H1 (cell line): Measurements from ENCODE around the gene SSTR5. TPM values are rescaled to one million over a fixed set of nuclear protein-coding genes. Genes with fewer than 3 reads are reported as not detected.

Source experiments
- CTCF ChIA-PET: fragments of 300-600 bp; sonication (Branson Sonifier 250); formaldehyde crosslinking; loops from one replicate; lab custom pipeline; 2021; ENCODE audit not compliant: partially characterized antibody; lab: Charles Lee
- POLR2A ChIA-PET: fragments of 300-600 bp; sonication (Branson Sonifier 250); formaldehyde crosslinking; loops from one replicate; lab custom pipeline; 2021; ENCODE audit warnings: inconsistent platforms; ENCODE audit not compliant: partially characterized antibody; lab: Charles Lee
- DNase-seq, 2 experiments: peaks; one replicate each; pipeline versions ENCODE4 v3.0.0 to v3.0.0-alpha.2; 2010 to 2022; ENCODE audit warnings: low spot score in 2 of 2, low read depth in 1 of 2, mixed read lengths in 1 of 2
- FAIRE-seq: peaks from 2 replicates; lab custom pipeline; 2011; peaks lifted over from hg19 to GRCh38; lab: Jason Lieb, UNC
- H2AFZ ChIP-seq: 2 replicates; pipeline ENCODE4 v1.8.1; 2012; ENCODE audit warnings: low read length, inconsistent platforms
- H2AK5ac ChIP-seq: 2 replicates; pipeline ENCODE4 v1.6.1; 2013; ENCODE audit warnings: low read depth, low read length
- H2BK120ac ChIP-seq: replicated peaks from 2 replicates; pipeline ENCODE3; 2013; ENCODE audit warnings: low read depth, low read length, inconsistent platforms
- H2BK12ac ChIP-seq: 2 replicates; pipeline ENCODE4 v1.6.1; 2013; ENCODE audit warnings: low read depth, low read length
- H2BK15ac ChIP-seq: 2 replicates; pipeline ENCODE4 v1.6.1; 2013; ENCODE audit warnings: low read length
- H2BK20ac ChIP-seq: 2 replicates; pipeline ENCODE4 v1.6.1; 2013; ENCODE audit warnings: low read length
- H2BK5ac ChIP-seq: 2 replicates; pipeline ENCODE4 v1.6.1; 2013; ENCODE audit warnings: low read depth, low read length
- H3K14ac ChIP-seq: 2 replicates; pipeline ENCODE4 v1.6.1; 2013; ENCODE audit warnings: inconsistent platforms; ENCODE audit not compliant: insufficient read length
- H3K18ac ChIP-seq: 2 replicates; pipeline ENCODE4 v1.6.1; 2013; ENCODE audit warnings: low read length; ENCODE audit errors: extremely low read depth
- H3K23ac ChIP-seq: 2 replicates; pipeline ENCODE4 v1.6.1; 2013; ENCODE audit warnings: inconsistent platforms; ENCODE audit not compliant: insufficient read length
- H3K23me2 ChIP-seq: 2 replicates; pipeline ENCODE4 v1.6.1; 2013; ENCODE audit warnings: low read depth, low read length
- H3K27ac ChIP-seq: 2 replicates; pipeline ENCODE4 v1.6.1; 2011; ENCODE audit warnings: low read depth, low read length, inconsistent platforms
- H3K27me3 ChIP-seq, 4 experiments: replicated peaks in 1 of 4; 1 replicate in 1 of 4; 2 replicates in 3 of 4; pipeline versions ENCODE4 v1.6.1 to v1.8.1; 2011 to 2013; ENCODE audit warnings: low read length in 3 of 4, mild to moderate bottlenecking in 3 of 4, inconsistent platforms in 2 of 4, mixed read lengths in 2 of 4, moderate library complexity in 1 of 4; ENCODE audit not compliant: control insufficient read depth in 3 of 4, insufficient read depth in 3 of 4; ENCODE audit errors: extremely low read depth in 1 of 4
- H3K36me3 ChIP-seq, 4 experiments: 2 replicates each; pipeline versions ENCODE4 v1.6.1 to v1.8.1; 2011 to 2013; ENCODE audit warnings: mild to moderate bottlenecking in 4 of 4, low read length in 3 of 4, moderate library complexity in 2 of 4, control low read depth in 1 of 4, inconsistent platforms in 1 of 4; ENCODE audit not compliant: insufficient read depth in 4 of 4, control insufficient read depth in 2 of 4
- H3K4ac ChIP-seq: replicated peaks from 2 replicates; pipeline ENCODE3; 2013; ENCODE audit warnings: low read length, low read depth, mixed read lengths, inconsistent platforms; ENCODE audit not compliant: insufficient read length
- H3K4me1 ChIP-seq, 4 experiments: replicated peaks in 1 of 4; 1 replicate in 1 of 4; 2 replicates in 3 of 4; pipeline versions ENCODE4 v1.6.1 to v1.8.1; 2011 to 2013; ENCODE audit warnings: low read length in 3 of 4, inconsistent platforms in 2 of 4, mixed read lengths in 1 of 4; ENCODE audit not compliant: insufficient read depth in 4 of 4, control insufficient read depth in 3 of 4
- H3K4me2 ChIP-seq, 2 experiments: 2 replicates each; pipeline versions ENCODE4 v1.6.1 to v1.8.1; 2011 to 2013; ENCODE audit warnings: low read depth in 2 of 2, low read length in 2 of 2, control low read depth in 1 of 2, inconsistent platforms in 1 of 2, mild to moderate bottlenecking in 1 of 2; ENCODE audit not compliant: insufficient read depth in 1 of 2
- H3K4me3 ChIP-seq, 4 experiments: fragments of 200-600, 300-600 bp in 1 of 4; sonication (generic), shearing (Covaris generic), sonication (Bioruptor Twin) in 1 of 4; 2 replicates each; pipeline versions ENCODE4 v1.5.1 to v1.8.1; 2011 to 2016; ENCODE audit warnings: low read length in 4 of 4, low read depth in 3 of 4, control low read depth in 2 of 4, inconsistent platforms in 2 of 4, mild to moderate bottlenecking in 2 of 4, mixed read lengths in 1 of 4, moderate library complexity in 1 of 4; ENCODE audit not compliant: insufficient read depth in 2 of 4; ENCODE audit errors: extremely low read depth in 1 of 4
- H3K56ac ChIP-seq: replicated peaks from 2 replicates; pipeline ENCODE3; 2013; ENCODE audit warnings: low read depth, mild to moderate bottlenecking, mixed read lengths, low read length, inconsistent platforms; ENCODE audit not compliant: insufficient read length
- H3K79me1 ChIP-seq: 2 replicates; pipeline ENCODE4 v1.6.1; 2013; ENCODE audit warnings: low read depth, low read length, control low read depth
- H3K79me2 ChIP-seq, 2 experiments: 2 replicates each; pipeline versions ENCODE4 v1.6.1 to v1.8.1; 2012 to 2013; ENCODE audit warnings: low read length in 2 of 2, mild to moderate bottlenecking in 2 of 2, inconsistent platforms in 1 of 2; ENCODE audit not compliant: insufficient read depth in 2 of 2, control insufficient read depth in 1 of 2
- H3K9ac ChIP-seq, 4 experiments: replicated peaks in 1 of 4; 1 replicate in 1 of 4; 2 replicates in 3 of 4; pipeline versions ENCODE4 v1.6.1 to v1.8.1; 2011 to 2013; ENCODE audit warnings: low read depth in 3 of 4, low read length in 3 of 4, control low read depth in 2 of 4, mild to moderate bottlenecking in 2 of 4, moderate library complexity in 2 of 4, inconsistent platforms in 1 of 4; ENCODE audit errors: extremely low read depth in 1 of 4
- H3K9me3 ChIP-seq, 2 experiments: 2 replicates each; pipeline versions ENCODE4 v1.6.1 to v1.8.1; 2012 to 2013; ENCODE audit warnings: mild to moderate bottlenecking in 2 of 2, moderate library complexity in 2 of 2, control low read depth in 1 of 2, inconsistent platforms in 1 of 2, low read depth in 1 of 2, low read length in 1 of 2, mixed read lengths in 1 of 2; ENCODE audit not compliant: insufficient read depth in 2 of 2
- H4K20me1 ChIP-seq, 2 experiments: replicated peaks in 1 of 2; 2 replicates each; pipeline versions ENCODE3 to v1.8.1; 2011 to 2013; ENCODE audit warnings: inconsistent platforms in 2 of 2, low read length in 2 of 2, mild to moderate bottlenecking in 1 of 2; ENCODE audit not compliant: insufficient read depth in 2 of 2, control insufficient read depth in 1 of 2
- H4K5ac ChIP-seq: 2 replicates; pipeline ENCODE4 v1.6.1; 2013; ENCODE audit warnings: low read length, low read depth, mixed read lengths, inconsistent platforms; ENCODE audit not compliant: insufficient read length
- H4K8ac ChIP-seq: 2 replicates; pipeline ENCODE4 v1.8.0; 2013; ENCODE audit warnings: mild to moderate bottlenecking, moderate library complexity, low read length, inconsistent platforms; ENCODE audit not compliant: insufficient read depth; ENCODE audit errors: extremely low read depth
- H4K91ac ChIP-seq: replicated peaks from 2 replicates; pipeline ENCODE3; 2013; ENCODE audit warnings: low read length, mixed read lengths, inconsistent platforms; ENCODE audit not compliant: insufficient read length
- ATF2 ChIP-seq: IDR thresholded peaks from 2 replicates; pipeline ENCODE4 v1.6.1; 2012; ENCODE audit warnings: low read length, inconsistent platforms
- EGR1 ChIP-seq: IDR thresholded peaks from 2 replicates; pipeline ENCODE4 v1.6.1; 2011; ENCODE audit warnings: low read depth, low read length, borderline replicate concordance
- HDAC6 ChIP-seq: IDR thresholded peaks from one replicate; pipeline ENCODE4 v1.7.1; 2012; ENCODE audit warnings: low read depth, mild to moderate bottlenecking, inconsistent platforms, low read length, moderate library complexity
- RBBP5 ChIP-seq: IDR thresholded peaks from 2 replicates; pipeline ENCODE4 v1.7.1; 2012; ENCODE audit warnings: low read depth, mild to moderate bottlenecking, inconsistent platforms, low read length, moderate library complexity, borderline replicate concordance
- SAP30 ChIP-seq: fragments of 300-600 bp; sonication (generic); IDR thresholded peaks from 2 replicates; pipeline ENCODE4 v1.7.1; 2012; ENCODE audit warnings: low read length, moderate library complexity, mild to moderate bottlenecking, inconsistent platforms; ENCODE audit not compliant: insufficient read depth, insufficient replicate concordance
- SUZ12 ChIP-seq: fragments of 200-600 bp; sonication (generic); IDR thresholded peaks from 2 replicates; pipeline ENCODE4 v1.6.1; 2012; ENCODE audit warnings: mild to moderate bottlenecking, inconsistent platforms, low read length, moderate library complexity, mixed read lengths
- TAF7 ChIP-seq: optimal IDR thresholded peaks from 2 replicates; pipeline ENCODE3; 2011; ENCODE audit warnings: low read depth, mild to moderate bottlenecking, inconsistent platforms, low read length, moderate library complexity, borderline replicate concordance
- WGBS, 2 experiments: shearing (Covaris generic) in 1 of 2; methylation state at CpG; one replicate each; pipeline versions ENCODE4 v1.1.6 to v1.1.7; 2013 to 2015; ENCODE audit warnings: low lambda C conversion rate in 2 of 2, mixed read lengths in 2 of 2, inconsistent platforms in 1 of 2, low coverage in 1 of 2, missing lambda C conversion rate in 1 of 2; ENCODE audit not compliant: insufficient replicate concordance in 2 of 2, insufficient coverage in 1 of 2, insufficient read length in 1 of 2; ENCODE audit errors: extremely low coverage in 1 of 2, missing lambda C conversion rate in 1 of 2; 5-methylcytosine and 5-hydroxymethylcytosine counted together
- polyA plus RNA-seq, 7 experiments: library from polyadenylated mRNA; depleted of rRNA in 3 of 7; stranded (reverse) in 5 of 7; unstranded in 2 of 7; fragments of >200 nt in 5 of 7; fragments of 200-250 nt in 2 of 7; gene quantifications; 1 replicate in 5 of 7; 2 replicates in 1 of 7; 4 replicates in 1 of 7; pipeline versions ENCODE4 v1.2.1 to v1.2.3, GENCODE V29; 2011 to 2013; ENCODE audit warnings: missing spikeins in 2 of 7, mixed read lengths in 2 of 7
- total RNA-seq: library from RNA; stranded (reverse); fragmentation: NEBNext Ultra II Directional; extraction: Animal tissue kit (Norgen Biotek cat#: 25700); gene quantifications from 2 replicates; pipeline ENCODE4 v1.2.1, GENCODE V29; 2021

The SSTR5 gene
- total and polyA plus RNA-seq, 2 of the 8 experiments (the other 6 are each of a cell fraction or from before 2014, with no cell fraction given), result 0.56 to 0.60 TPM

- no peak overlapping the region for H2BK5ac ChIP-seq
Measured at GRCh38 chr16:1076801-1077576, 4.4 kb downstream of the SSTR5 start.

More at GRCh38 chr16:1076801-1077576, 4.4 kb downstream of the SSTR5 start:
- no peak overlapping the region for H3K4me3 ChIP-seq
- ChIA-PET CTCF (interaction anchor here (0.9 to 1.5 kb wide), 4 partner anchors 19 to 26 kb away, joined by 3 to 8 read pairs (median 4); no protein-coding TSS in a partner anchor), POLR2A (no interaction called here)
- DNase-seq, result no peak
- H3K4ac ChIP-seq, result no peak overlapping the region
- no peak overlapping the region for H2BK15ac ChIP-seq
- H2BK12ac ChIP-seq, result 0 out of 2 replicates have a peak overlapping the region, but pooled peaks have one; percentile 9
- no peaks in the 10 kb centered on the region for H3K79me2 ChIP-seq
- H4K5ac ChIP-seq, result no peak overlapping the region
- WGBS, 2 experiments, result 75% methylated on average over 16 of the region's 16 CpGs; no CpG with 5 or more reads in 1 of the 2 experiments
- H4K91ac ChIP-seq, result no peak overlapping the region
- H3K9me3 ChIP-seq, result no peaks in the 10 kb centered on the region
- TF ChIP-seq TAF7 (no peak), RBBP5 (no peak), SUZ12 (no peak), HDAC6 (no peak), ATF2 (no peak), SAP30 (no peak), EGR1 (no peak)
- H2BK120ac ChIP-seq, result no peak overlapping the region
- H2AFZ ChIP-seq, result no peak overlapping the region
- no peak overlapping the region for H4K8ac ChIP-seq
- no peak overlapping the region for H3K23ac ChIP-seq
- no peak overlapping the region for H2BK20ac ChIP-seq
- peaks cover 0 to 5% of the 10 kb centered on the region in 2 experiments for H4K20me1 ChIP-seq
- H3K27ac ChIP-seq, result no peak overlapping the region
- no peak overlapping the region for H3K14ac ChIP-seq
- no peaks in the 10 kb centered on the region for H3K36me3 ChIP-seq
- FAIRE-seq, result no peak
- peaks cover 6% of the 10 kb centered on the region; the same call in 1 of the 2 replicates for H3K23me2 ChIP-seq
- H3K4me1 ChIP-seq, result peaks cover 0 to 5% (median 5%) of the 10 kb centered on the region in 4 experiments; a peak in 5 of 7 replicates
- peaks cover 2 to 13% (median 10%) of the 10 kb centered on the region in 4 experiments; a peak in 6 of 7 replicates for H3K27me3 ChIP-seq
- H2AK5ac ChIP-seq, result no peak overlapping the region
- no peak overlapping the region for H3K56ac ChIP-seq
- no peak overlapping the region for H3K4me2 ChIP-seq
- H3K79me1 ChIP-seq, result no peaks in the 10 kb centered on the region
- no peak overlapping the region for H3K9ac ChIP-seq
- no peak overlapping the region for H3K18ac ChIP-seq
